Measurements from ENCODE around the gene CRHBP.
"Not testable (repeated sequence)": the region's sequence is repeated elsewhere in the genome, so short reads cannot be mapped to it uniquely, and the experiment has no call there.

Gene CRHBP

GRCh38 chr5:76952795-76953536 is at the start of gene CRHBP:
Gene CRHBP (plus strand): TSS chr5:76953045. CDS start chr5:76953135, 90 bp downstream.
- no peak for DNase-seq (ENCODE audit: low spot score)

GRCh38 chr5:76908166-76908565 is 44.7 kb upstream of the CRHBP start:
- no peak for DNase-seq (ENCODE audit: low spot score)

GRCh38 chr5:76910344-76910933 is 42.4 kb upstream of the CRHBP start:
- DNase-seq (ENCODE audit: low spot score) = not testable (repeated sequence)

- not testable (repeated sequence) for DNase-seq (ENCODE audit: low spot score)
Observed at GRCh38 chr5:76914671-76915070, 38.2 kb upstream of the CRHBP start.

GRCh38 chr5:76918539-76918938 is 34.3 kb upstream of the CRHBP start:
- no peak for DNase-seq (ENCODE audit: low spot score)

- no peak for DNase-seq (ENCODE audit: low spot score)
Observed at GRCh38 chr5:76920491-76920890, 32.4 kb upstream of the CRHBP start.

- DNase-seq (ENCODE audit: low spot score) = no peak
Observed at GRCh38 chr5:76926329-76927105, 26.3 kb upstream of the CRHBP start.

GRCh38 chr5:76927961-76928360 is 24.9 kb upstream of the CRHBP start:
- no peak for DNase-seq (ENCODE audit: low spot score)

- no peak for DNase-seq (ENCODE audit: low spot score)
Observed at GRCh38 chr5:76930083-76930482, 22.8 kb upstream of the CRHBP start.

- no peak for DNase-seq (ENCODE audit: low spot score)
Observed at GRCh38 chr5:76938177-76938576, 14.7 kb upstream of the CRHBP start.

GRCh38 chr5:76941000-76941399 is 11.8 kb upstream of the CRHBP start:
- no peak for DNase-seq (ENCODE audit: low spot score)

GRCh38 chr5:76941442-76941841 is 11.4 kb upstream of the CRHBP start:
- no peak for DNase-seq (ENCODE audit: low spot score)

GRCh38 chr5:76942581-76942980 is 10.3 kb upstream of the CRHBP start:
- DNase-seq (ENCODE audit: low spot score) = no peak

- DNase-seq (ENCODE audit: low spot score) = no peak
Observed at GRCh38 chr5:76943006-76943405, 9.8 kb upstream of the CRHBP start.

GRCh38 chr5:76944638-76945037 is 8.2 kb upstream of the CRHBP start:
- DNase-seq (ENCODE audit: low spot score) = no peak

GRCh38 chr5:76945238-76945637 is 7.6 kb upstream of the CRHBP start:
- not testable (repeated sequence) for DNase-seq (ENCODE audit: low spot score)

GRCh38 chr5:76946090-76946489 is 6.8 kb upstream of the CRHBP start:
- DNase-seq (ENCODE audit: low spot score) = no peak

GRCh38 chr5:76947082-76947503 is 5.8 kb upstream of the CRHBP start:
- no peak for DNase-seq (ENCODE audit: low spot score)

GRCh38 chr5:76953551-76954382 is 922 bp downstream of the CRHBP start:
- no peak for DNase-seq (ENCODE audit: low spot score)

- no peak for DNase-seq (ENCODE audit: low spot score)
Observed at GRCh38 chr5:76954383-76954763, 1.5 kb downstream of the CRHBP start.

- no peak for DNase-seq (ENCODE audit: low spot score)
Observed at GRCh38 chr5:76956033-76956432, 3.2 kb downstream of the CRHBP start.

All from CD4-positive, alpha-beta T cell treated with Interleukin-15 for 4 hours (primary cell).